Ascending aorta (tissue), 2 donors: ENCODE measurements around the gene ALDOA. TPM values are rescaled to one million over a fixed set of nuclear protein-coding genes. Genes with fewer than 3 reads are reported as not detected.

Experiments used
- DNase-seq, 2 donors: peaks; one replicate each; pipeline ENCODE4 v3.0.0-alpha.2; 2019; ENCODE audit warnings: low spot score in 2 of 2
- H3K27ac ChIP-seq, 2 donors: fragments of 200-600 bp; sonication (generic); one replicate each; pipeline ENCODE4 v1.5.1; 2016 to 2017; ENCODE audit warnings: mild to moderate bottlenecking in 1 of 2
- H3K27me3 ChIP-seq: fragments of 200-600 bp; sonication (generic); one replicate; pipeline ENCODE4 v1.5.1; 2017
- H3K36me3 ChIP-seq, 2 donors: fragments of 200-600 bp; sonication (generic); one replicate each; pipeline ENCODE4 v1.5.1; 2016
- H3K4me1 ChIP-seq, 2 donors: fragments of 200-600 bp; sonication (generic); one replicate each; pipeline ENCODE4 v1.5.1; 2016 to 2017; ENCODE audit warnings: mild to moderate bottlenecking in 1 of 2
- H3K4me3 ChIP-seq, 2 donors: fragments of 200-600 bp; sonication (generic); one replicate each; pipeline ENCODE4 v1.5.1; 2016 to 2017; ENCODE audit warnings: mild to moderate bottlenecking in 1 of 2
- H3K9me3 ChIP-seq, 2 donors: fragments of 200-600 bp; sonication (generic); one replicate each; pipeline ENCODE4 v1.5.1; 2016
- CTCF ChIP-seq, 3 experiments: fragments of 200-600 bp in 2 of 3; fragments of 450-650 bp in 1 of 3; sonication (generic) in 2 of 3; IDR thresholded peaks; one replicate each; pipeline ENCODE4 v1.5.1; 2016 to 2019; ENCODE audit warnings: antibody characterized with exemption in 3 of 3, mild to moderate bottlenecking in 1 of 3, moderate library complexity in 1 of 3
- intact Hi-C: fragments of 100-400 bp; cut with DNase I; formaldehyde crosslinking; loops from one replicate; pipeline ENCODE4 v1.15.1; 2023
- total RNA-seq: library from RNA; depleted of rRNA; stranded (reverse); fragments of >200 nt; gene quantifications from one replicate; pipeline ENCODE4 v1.1.0, GENCODE V29; 2016

ALDOA gene
- total RNA-seq, 1 donor from 2014 or later = 1,202 TPM

- Histone ChIP-seq H3K4me3 (no peak overlapping the region), H3K36me3 (peaks cover 42 to 48% of the 10 kb centered on the region in 2 donors), H3K9me3 (no peaks in the 10 kb centered on the region), H3K4me1 (peaks cover under 1 to 3% of the 10 kb centered on the region in 2 donors), H3K27ac (peak overlapping the region; percentile 48 to 76), H3K27me3 (no peaks in the 10 kb centered on the region)
- DNase-seq = no peak
- intact Hi-C loops = no loop called here
- TF ChIP-seq CTCF (IDR thresholded peaks at IDR 0.05) = no peak
Measured at GRCh38 chr16:30085820-30086219, 20.3 kb downstream of the ALDOA start.

GRCh38 chr16:30086291-30087140 lies 21.0 kb downstream of the ALDOA start:
- Histone ChIP-seq H3K27me3 (no peaks in the 10 kb centered on the region), H3K27ac (peak overlapping the region; percentile 48 to 76), H3K36me3 (peaks cover 35 to 41% of the 10 kb centered on the region in 2 donors), H3K4me1 (peaks cover 7 to 8% of the 10 kb centered on the region in 2 donors), H3K9me3 (no peaks in the 10 kb centered on the region), H3K4me3 (no peak overlapping the region)
- intact Hi-C loops = no loop called here
- no peak for TF ChIP-seq CTCF (IDR thresholded peaks at IDR 0.05)
- no peak for DNase-seq

- H3K27ac ChIP-seq = no peak overlapping the region
- H3K4me1 ChIP-seq = peaks cover 10 to 11% of the 10 kb centered on the region in 2 donors
- no peak overlapping the region for H3K4me3 ChIP-seq
- no peaks in the 10 kb centered on the region for H3K9me3 ChIP-seq
- TF ChIP-seq CTCF (IDR thresholded peaks at IDR 0.05) = no peak
- intact Hi-C loops = no loop called here
- DNase-seq = no peak
- H3K27me3 ChIP-seq = no peaks in the 10 kb centered on the region
- H3K36me3 ChIP-seq = peaks cover 27 to 34% of the 10 kb centered on the region in 2 donors
Measured at GRCh38 chr16:30087181-30087898, 21.8 kb downstream of the ALDOA start.

- Histone ChIP-seq H3K4me3 (no peak overlapping the region), H3K27ac (no peak overlapping the region), H3K4me1 (peaks cover 16 to 19% of the 10 kb centered on the region in 2 donors), H3K9me3 (no peaks in the 10 kb centered on the region), H3K36me3 (peaks cover 17 to 24% of the 10 kb centered on the region in 2 donors), H3K27me3 (no peaks in the 10 kb centered on the region)
- intact Hi-C loops = no loop called here
- no peak for TF ChIP-seq CTCF (IDR thresholded peaks at IDR 0.05)
- DNase-seq = no peak
Measured at GRCh38 chr16:30088237-30088831, 22.8 kb downstream of the ALDOA start.

- Histone ChIP-seq H3K4me1 (peaks cover 16 to 19% of the 10 kb centered on the region in 2 donors), H3K36me3 (peaks cover 14 to 20% of the 10 kb centered on the region in 2 donors), H3K4me3 (no peak overlapping the region), H3K9me3 (no peaks in the 10 kb centered on the region), H3K27me3 (no peaks in the 10 kb centered on the region), H3K27ac (no peak overlapping the region)
- no peak for DNase-seq
- no peak for TF ChIP-seq CTCF (IDR thresholded peaks at IDR 0.05)
- intact Hi-C loops = no loop called here
Measured at GRCh38 chr16:30088832-30089624, 23.5 kb downstream of the ALDOA start.
